NCI-H2171 (cell line): ENCODE measurements around the gene BPIFA3.
A peak's percentile ranks its signal among the peaks of the same experiment; 100 is the strongest.

ENCODE experiments used
- DNase-seq: peaks from one replicate; lab custom pipeline; 2025; lab: John Stamatoyannopoulos, UW

Gene BPIFA3

DNA sequence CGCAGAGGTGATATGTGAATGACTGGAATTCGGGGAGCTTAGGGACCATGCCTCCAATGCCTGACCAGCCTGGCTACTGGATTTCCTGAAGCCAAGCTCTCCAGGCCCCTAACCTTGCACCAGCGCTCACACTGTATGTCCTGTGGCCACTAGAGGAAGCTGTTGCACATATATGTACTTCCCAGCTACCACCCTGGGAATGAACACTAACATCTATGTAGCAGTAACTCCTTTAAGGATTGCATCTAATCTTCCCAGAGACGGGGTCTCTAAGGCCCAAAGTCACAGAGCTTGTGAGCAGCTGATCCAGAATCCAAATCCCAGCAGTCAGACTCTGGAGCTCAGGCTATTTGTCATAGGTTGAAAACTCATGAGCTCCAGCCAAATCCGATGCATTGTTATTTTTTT, 45.5 kb downstream of the BPIFA3 start:
- DNase-seq = peak; percentile 68

DNA sequence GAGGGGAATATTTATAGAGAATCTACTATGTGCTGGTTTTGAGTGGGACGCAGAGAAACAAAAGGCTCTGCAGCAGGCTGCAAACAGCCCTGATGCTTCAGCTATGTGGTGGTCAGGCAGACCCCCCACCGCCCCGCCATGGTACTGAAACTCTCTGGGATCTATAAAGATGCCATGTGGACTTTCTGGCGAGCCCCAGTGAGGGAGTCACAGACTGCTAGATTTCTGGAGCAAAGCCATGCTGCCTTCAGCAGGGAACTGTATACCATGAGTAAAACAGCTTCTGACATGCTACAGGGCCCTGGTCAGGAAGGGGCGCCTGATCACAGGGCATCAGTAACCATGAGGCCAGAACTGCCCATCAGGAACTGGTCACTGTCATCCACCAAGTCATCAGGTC, 46.6 kb downstream of the BPIFA3 start:
- DNase-seq = no peak

DNA sequence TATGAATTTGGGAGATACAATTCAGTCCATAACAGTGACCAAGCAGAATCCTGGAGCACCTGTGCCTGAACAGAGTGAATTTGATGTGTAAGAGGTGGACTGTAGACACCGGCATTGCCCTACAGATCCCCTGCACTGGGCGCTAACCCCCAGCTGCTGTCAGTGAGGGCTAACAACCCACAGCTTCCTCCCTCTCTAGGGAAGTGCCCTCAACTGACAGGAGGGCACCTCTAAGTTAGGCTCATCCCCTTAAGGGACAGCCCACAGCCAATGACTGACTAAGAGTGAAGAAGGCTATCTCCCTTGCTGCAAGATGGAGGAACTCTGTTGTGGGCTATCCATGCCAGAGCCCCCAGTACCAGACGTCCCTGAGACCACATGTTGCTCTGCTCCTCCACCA, 50.5 kb downstream of the BPIFA3 start:
- no peak for DNase-seq

DNA sequence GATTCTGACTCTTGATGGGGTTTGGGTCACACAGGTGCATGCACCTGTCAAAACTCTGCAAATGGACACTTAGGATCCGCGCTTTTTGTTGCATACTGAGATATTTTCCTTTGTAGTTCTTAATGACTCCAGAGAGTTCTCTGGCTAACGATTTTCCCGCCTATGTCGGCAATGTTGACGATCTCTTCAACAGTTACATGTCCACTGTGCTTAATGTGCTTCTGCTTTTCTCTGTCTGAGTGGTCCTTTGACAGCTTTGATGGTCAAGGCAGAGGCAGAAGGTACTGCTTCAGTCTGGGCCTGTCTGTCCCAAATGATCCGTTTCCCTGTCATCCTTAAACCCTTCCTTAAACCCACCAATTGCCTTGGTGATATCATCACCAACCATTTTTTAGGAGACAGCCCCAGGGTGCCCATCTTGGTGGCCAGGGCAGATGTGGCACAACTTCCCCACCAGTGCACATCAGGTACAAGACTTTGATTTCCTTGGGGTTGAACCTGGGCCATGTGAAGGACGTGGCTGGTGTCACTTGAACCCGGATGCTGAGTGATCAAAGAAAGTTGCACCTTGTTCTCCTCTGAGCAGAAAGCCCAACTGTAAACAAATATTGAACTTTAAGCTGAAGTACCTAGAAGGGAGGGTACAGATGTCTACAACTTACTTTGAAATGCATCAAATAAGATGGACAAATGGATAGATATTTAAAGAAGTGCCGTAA, 55.2 kb downstream of the BPIFA3 start:
- DNase-seq = no peak

DNA sequence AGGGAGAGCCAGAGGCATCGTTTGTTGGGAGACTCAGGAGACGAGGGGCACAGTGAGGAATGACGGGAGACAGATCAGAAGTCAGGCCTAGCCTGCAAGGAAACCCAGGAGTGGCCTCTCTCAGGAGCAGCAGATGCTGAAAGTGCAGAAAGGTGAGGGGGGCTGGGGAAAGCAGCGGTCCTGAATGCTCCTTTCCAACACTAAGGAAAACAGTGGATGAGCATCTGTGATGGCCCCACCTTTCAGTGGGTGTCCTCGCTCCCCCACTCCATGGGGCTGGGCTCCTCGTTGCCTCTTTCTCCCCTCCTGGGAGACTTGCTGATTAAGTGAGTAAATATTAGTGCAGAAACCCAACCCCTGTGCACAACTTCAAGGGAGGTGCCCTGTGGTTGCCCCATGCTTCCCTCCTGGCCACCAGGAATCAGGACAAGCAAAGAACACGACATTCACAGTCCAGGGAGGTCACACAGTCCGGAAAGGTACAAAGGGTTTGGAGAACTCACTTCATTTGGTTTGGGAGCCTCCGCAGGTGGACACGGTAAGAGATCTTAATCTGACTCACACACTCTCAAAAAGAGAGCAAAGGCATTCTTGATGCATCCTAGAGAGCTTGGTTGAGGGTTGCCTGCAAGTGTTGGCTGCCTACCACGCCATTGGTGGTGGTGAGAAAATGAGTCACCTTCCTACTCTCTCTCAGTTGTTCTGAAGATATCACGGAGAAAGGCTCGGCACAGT, 56.1 kb downstream of the BPIFA3 start:
- DNase-seq = no peak

DNA sequence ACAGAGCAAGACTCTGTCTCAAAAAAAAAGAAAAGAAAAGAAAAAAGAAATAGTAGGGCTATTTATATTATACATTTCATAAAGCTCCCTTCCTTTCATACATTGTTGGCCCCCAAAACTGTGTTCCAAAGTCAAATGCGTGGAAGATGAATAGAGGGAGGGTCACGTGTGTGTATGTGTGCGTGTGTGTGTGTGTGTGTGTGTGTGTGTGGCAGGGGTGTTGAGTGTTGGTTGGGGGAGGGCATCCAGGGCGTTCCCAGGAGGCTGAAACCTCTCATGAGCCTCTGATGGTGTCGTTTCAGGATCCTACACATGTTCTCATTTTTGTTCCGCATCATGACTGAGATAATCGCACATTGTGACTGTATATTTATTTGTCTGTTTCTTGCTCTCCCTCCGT, 58.1 kb downstream of the BPIFA3 start:
- DNase-seq = peak; percentile 16

DNA sequence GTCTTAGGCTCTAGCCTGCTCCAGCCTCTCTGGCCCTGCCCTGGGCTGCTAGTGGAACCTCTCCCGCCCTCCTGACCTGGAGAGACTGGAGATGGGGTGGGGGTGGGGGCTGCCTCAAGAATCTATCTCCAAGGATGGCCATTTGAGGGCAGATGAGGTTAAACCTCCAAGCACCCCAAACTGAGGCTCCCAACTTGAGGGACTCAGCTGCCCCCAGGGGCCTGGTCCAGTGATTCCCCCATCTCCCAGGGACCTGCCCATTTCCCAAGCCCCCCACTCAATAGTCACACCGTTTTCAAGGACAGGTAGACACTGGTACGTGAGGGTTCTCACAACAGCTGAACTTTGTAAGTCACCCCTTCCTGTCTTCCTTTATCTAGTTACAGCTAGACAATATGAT, 58.7 kb downstream of the BPIFA3 start:
- DNase-seq = no peak

DNA sequence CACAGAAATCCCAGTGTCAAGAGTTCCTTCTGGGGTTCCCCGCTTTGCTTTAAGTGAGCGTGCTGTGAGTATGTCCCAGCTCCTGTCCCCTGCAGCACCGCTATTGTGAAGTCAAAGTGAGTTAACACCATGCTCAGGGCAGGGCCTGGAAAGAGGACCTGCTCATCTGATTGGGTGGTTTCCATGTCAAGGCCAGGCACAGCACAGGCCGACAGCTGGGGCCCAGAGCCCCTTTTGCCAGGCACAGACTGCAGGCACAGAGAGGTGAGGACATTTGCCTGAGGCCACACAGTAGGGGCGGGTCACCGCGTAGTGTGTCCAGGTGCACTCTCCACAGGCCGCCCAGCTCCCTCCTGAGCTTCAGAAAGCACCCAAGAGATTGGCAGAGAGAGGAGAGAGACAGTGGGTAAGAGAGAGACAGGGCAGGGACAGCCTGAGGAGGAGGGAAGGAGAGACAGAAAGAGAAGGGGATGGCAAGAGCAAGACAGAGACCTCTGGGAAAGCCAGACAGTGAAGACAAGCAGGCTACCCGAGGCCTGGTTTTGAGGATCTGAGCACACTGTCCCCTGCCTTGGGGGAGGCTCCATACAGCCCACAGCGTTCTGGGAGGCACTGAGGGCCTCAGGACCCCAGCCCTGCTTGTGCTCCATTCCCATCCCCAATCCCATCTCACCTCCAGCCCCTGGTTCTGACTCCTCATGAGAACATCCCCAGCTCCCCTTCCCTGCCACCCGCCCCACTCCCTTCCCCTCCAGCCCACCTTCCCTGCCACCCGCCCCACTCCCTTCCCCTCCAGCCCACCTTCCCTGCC, 59.4 kb downstream of the BPIFA3 start:
- DNase-seq = no peak
